HepG2 (cell line): ENCODE results near the gene NOL11. TPM values are rescaled to one million over a fixed set of nuclear protein-coding genes. Genes with fewer than 3 reads are reported as not detected.

Experiments used
- CENPBD1 ChIP-seq: sonication (generic); formaldehyde crosslinking; IDR thresholded peaks from 2 replicates; pipeline ENCODE4 v1.8.0; 2022; ENCODE audit warnings: missing genetic modification reagents, low read depth, mild to moderate bottlenecking, borderline replicate concordance
- CREBL2 ChIP-seq: sonication (generic); formaldehyde crosslinking; IDR thresholded peaks from 2 replicates; pipeline ENCODE4 v1.8.1; 2023; ENCODE audit warnings: missing genetic modification reagents, mild to moderate bottlenecking, borderline replicate concordance
- DBP ChIP-seq: sonication (generic); formaldehyde crosslinking; IDR thresholded peaks from 2 replicates; pipeline ENCODE4 v1.4.0; 2020; ENCODE audit warnings: missing genetic modification reagents; ENCODE audit errors: not compliant biosample characterization
- DMTF1 ChIP-seq: sonication (generic); formaldehyde crosslinking; IDR thresholded peaks from 2 replicates; pipeline ENCODE4 v1.4.0; 2020; ENCODE audit warnings: mild to moderate bottlenecking, missing genetic modification reagents
- GABPB1 ChIP-seq: IDR thresholded peaks from 2 replicates; pipeline ENCODE4 v1.6.1; 2016; ENCODE audit warnings: mild to moderate bottlenecking, missing genetic modification reagents, moderate library complexity, missing compliant biosample characterization
- POLR2AphosphoS2 ChIP-seq: IDR thresholded peaks from 2 replicates; pipeline ENCODE4 v1.6.1; 2011; ENCODE audit warnings: low read depth, low read length, improper control_type of control experiment
- RXRB ChIP-seq: IDR thresholded peaks from 2 replicates; pipeline ENCODE4 v1.6.1; 2016; ENCODE audit warnings: borderline replicate concordance, missing genetic modification reagents, missing compliant biosample characterization
- SNAPC5 ChIP-seq: sonication (generic); formaldehyde crosslinking; IDR thresholded peaks from 2 replicates; pipeline ENCODE4 v1.8.1; 2023; ENCODE audit warnings: mild to moderate bottlenecking, missing genetic modification reagents, borderline replicate concordance
- TAF15 ChIP-seq: fragments of 200-400 bp; formaldehyde crosslinking; IDR thresholded peaks from one replicate; pipeline ENCODE4 v1.6.1; 2018; ENCODE audit warnings: mild to moderate bottlenecking, low read depth, low read length; ENCODE audit not compliant: poor library complexity, severe bottlenecking
- ZBTB3 ChIP-seq: sonication (generic); formaldehyde crosslinking; IDR thresholded peaks from 2 replicates; pipeline ENCODE4 v1.4.0; 2020; ENCODE audit warnings: low read depth, mild to moderate bottlenecking, moderate library complexity, missing genetic modification reagents, borderline replicate concordance
- ZNF350 ChIP-seq: sonication (generic); formaldehyde crosslinking; IDR thresholded peaks from 2 replicates; pipeline ENCODE4 v1.4.0; 2020; ENCODE audit warnings: mild to moderate bottlenecking, low read depth, missing genetic modification reagents, borderline replicate concordance
- ZNF367 ChIP-seq: sonication (generic); formaldehyde crosslinking; IDR thresholded peaks from 2 replicates; pipeline ENCODE4 v1.4.0; 2020; ENCODE audit warnings: missing genetic modification reagents, borderline replicate concordance
- ZNF441 ChIP-seq: sonication (generic); formaldehyde crosslinking; IDR thresholded peaks from 2 replicates; pipeline ENCODE4 v1.7.0; 2021; ENCODE audit warnings: missing genetic modification reagents, borderline replicate concordance
- ZNF446 ChIP-seq: sonication (generic); formaldehyde crosslinking; IDR thresholded peaks from 2 replicates; pipeline ENCODE4 v1.5.0; 2020; ENCODE audit warnings: mild to moderate bottlenecking, missing genetic modification reagents
- ZNF503 ChIP-seq: sonication (generic); formaldehyde crosslinking; IDR thresholded peaks from 2 replicates; pipeline ENCODE4 v1.4.0; 2020; ENCODE audit warnings: missing genetic modification reagents
- ZNF577 ChIP-seq: sonication (generic); formaldehyde crosslinking; IDR thresholded peaks from 2 replicates; pipeline ENCODE4 v1.4.0; 2020; ENCODE audit warnings: mild to moderate bottlenecking, low read depth, missing genetic modification reagents, borderline replicate concordance
- ZNF619 ChIP-seq: sonication (generic); formaldehyde crosslinking; IDR thresholded peaks from 2 replicates; pipeline ENCODE4 v1.4.0; 2020; ENCODE audit warnings: mild to moderate bottlenecking, missing genetic modification reagents
- ZNF724P ChIP-seq: sonication (generic); formaldehyde crosslinking; IDR thresholded peaks from 2 replicates; pipeline ENCODE4 v1.8.0; 2022; ENCODE audit warnings: missing genetic modification reagents, borderline replicate concordance
- ZNF746 ChIP-seq: sonication (generic); formaldehyde crosslinking; IDR thresholded peaks from 2 replicates; pipeline ENCODE4 v1.8.0; 2022; ENCODE audit warnings: mild to moderate bottlenecking, missing genetic modification reagents
- ZNF770 ChIP-seq: sonication (generic); formaldehyde crosslinking; IDR thresholded peaks from 2 replicates; pipeline ENCODE4 v1.5.0; 2020; ENCODE audit warnings: mild to moderate bottlenecking, missing genetic modification reagents
- polyA plus RNA-seq, 8 experiments: library from polyadenylated mRNA; depleted of rRNA in 3 of 8; stranded (reverse) in 7 of 8; unstranded in 1 of 8; fragments of >200 nt; fragmentation: Illumina TruSeq in 4 of 8; extraction: Trizol in 4 of 8; gene quantifications; 2 replicates each; pipeline versions ENCODE4 v1.2.1 to v1.2.3, GENCODE V29; 2011 to 2016; ENCODE audit warnings: low read depth in 4 of 8, missing spikeins in 1 of 8, mixed read lengths in 1 of 8; ENCODE audit not compliant: insufficient read depth in 1 of 8
- total RNA-seq, 5 experiments: library from RNA; depleted of rRNA; stranded (reverse); fragments of >200 nt; fragmentation: Illumina TruSeq; extraction: Trizol; gene quantifications; 2 replicates each; pipeline ENCODE4 v1.2.3, GENCODE V29; 2016; ENCODE audit warnings: low read depth in 1 of 5

The NOL11 gene
- total and polyA plus RNA-seq, 2 of the 13 experiments (the other 11 are each of a cell fraction or from before 2014, with no cell fraction given), result 45.8 to 124 TPM

GRCh38 chr17:67717624-67718324, at the start of gene NOL11 (continued):
- TF ChIP-seq ZNF724P (CRISPR knock-in tag), result peak; percentile 92; the same call in 1 of the 2 replicates
- TF ChIP-seq ZNF770 (CRISPR knock-in tag), result peak; percentile 82; the same call in 1 of the 2 replicates
- TF ChIP-seq TAF15, result peak; percentile 55
- TF ChIP-seq ZNF577 (CRISPR knock-in tag), result no peak
- no peak; the same call in 1 of the 2 replicates for TF ChIP-seq ZNF441
- peak; percentile 99 for TF ChIP-seq ZNF350 (CRISPR knock-in tag)
- TF ChIP-seq ZNF446 (CRISPR knock-in tag), result 0 out of 2 replicates have a peak, but pooled peaks have one; percentile 51
- TF ChIP-seq ZNF367 (CRISPR knock-in tag), result 0 out of 2 replicates have a peak, but pooled peaks have one; percentile 73
- peak; percentile 95 for TF ChIP-seq ZBTB3 (CRISPR knock-in tag)
- no peak for TF ChIP-seq CREBL2
- peak; percentile 28; the same call in 1 of the 2 replicates for TF ChIP-seq POLR2AphosphoS2
- TF ChIP-seq GABPB1 (CRISPR knock-in tag), result peak; percentile 95
- TF ChIP-seq ZNF619 (CRISPR knock-in tag), result peak; percentile 99
- peak; percentile 74 for TF ChIP-seq CENPBD1 (CRISPR knock-in tag)
- 0 out of 2 replicates have a peak, but pooled peaks have one; percentile 84 for TF ChIP-seq SNAPC5
- TF ChIP-seq DMTF1 (CRISPR knock-in tag), result peak; percentile 100
- TF ChIP-seq DBP (CRISPR knock-in tag), result peak; percentile 84
- peak; percentile 96 for TF ChIP-seq ZNF503 (CRISPR knock-in tag)
- TF ChIP-seq RXRB (CRISPR knock-in tag), result peak; percentile 83
- TF ChIP-seq ZNF746, result peak; percentile 66
